Ovary (tissue), 9 donors: ENCODE results near the gene ITGAE. TPM values are rescaled to one million over a fixed set of nuclear protein-coding genes. Genes with fewer than 3 reads are reported as not detected.

ENCODE experiments used
- DNase-seq, 5 donors: peaks; one replicate each; pipeline ENCODE4 v3.0.0-alpha.2; 2019 to 2020
- H3K27ac ChIP-seq, 2 donors: fragments of 200-600 bp; one replicate each; pipeline versions ENCODE4 v1.5.1 to v1.8.0; 2019 to 2022
- H3K27me3 ChIP-seq: fragments of 200-600 bp; one replicate; pipeline ENCODE4 v1.8.0; 2022
- H3K36me3 ChIP-seq: fragments of 200-600 bp; sonication (generic); one replicate; pipeline ENCODE4 v1.5.1; 2019
- H3K4me1 ChIP-seq: one replicate; pipeline ENCODE4 v1.8.1; 2013; ENCODE audit warnings: mild to moderate bottlenecking, moderate library complexity; ENCODE audit not compliant: insufficient read depth
- H3K4me3 ChIP-seq: fragments of 200-600 bp; sonication (generic); one replicate; pipeline ENCODE4 v1.5.1; 2017
- H3K9me3 ChIP-seq, 2 donors: fragments of 200-600 bp in 1 of 2; sonication (generic) in 1 of 2; one replicate each; pipeline versions ENCODE4 v1.5.1 to v1.8.1; 2013 to 2019; ENCODE audit warnings: mild to moderate bottlenecking in 1 of 2, moderate library complexity in 1 of 2
- EP300 ChIP-seq: sonication (generic); formaldehyde crosslinking; IDR thresholded peaks from one replicate; pipeline ENCODE4 v1.6.1; 2017; ENCODE audit warnings: antibody characterized with exemption
- POLR2A ChIP-seq: fragments of 450-650 bp; IDR thresholded peaks from one replicate; pipeline ENCODE4 v1.6.1; 2017; ENCODE audit warnings: antibody characterized with exemption, mild to moderate bottlenecking, moderate library complexity
- WGBS, 3 donors: extraction: QIAGEN DNeasy Blood & Tissue Kit in 1 of 3; methylation state at CpG; one replicate each; pipeline versions ENCODE4 v1.1.5 to v1.1.7; 2013 to 2017; 5-methylcytosine and 5-hydroxymethylcytosine counted together
- intact Hi-C, 4 donors: fragments of 100-400 bp; cut with DNase I; formaldehyde crosslinking; loops; one replicate each; pipeline versions ENCODE4 v1.11.0 to v1.15.1; 2022 to 2023
- polyA plus RNA-seq, 2 donors: library from polyadenylated mRNA; stranded (reverse); fragments of 200-250 nt in 1 of 2; fragments of 350-450 nt in 1 of 2; fragmentation: Illumina TruSeq in 1 of 2; extraction: RNeasy Lipid Tissue Mini Kit (QIAGEN cat#74804) in 1 of 2; gene quantifications; one replicate each; pipeline ENCODE4 v1.2.3, GENCODE V29; 2013 to 2014
- total RNA-seq, 7 donors: library from RNA; depleted of rRNA in 2 of 7; stranded (reverse); fragments of >200 nt in 2 of 7; fragmentation: NEBNext Ultra II Directional in 3 of 7; extraction: Animal tissue kit (Norgen Biotek cat#: 25700) in 3 of 7; gene quantifications; one replicate each; pipeline versions ENCODE4 v1.1.0 to v1.2.4, GENCODE V29; 2016 to 2023
- TF ChIP-seq, protein P1 (sequence below), 3 donors: fragments of 450-650 bp in 2 of 3; fragments of 200-600 bp in 1 of 3; IDR thresholded peaks; one replicate each; pipeline versions ENCODE4 v1.5.1 to v1.8.0; 2016 to 2022; ENCODE audit warnings: antibody characterized with exemption in 3 of 3, mild to moderate bottlenecking in 1 of 3
- donor health status: DM: no; HTN: no; CAD: no; lungs with moderate emphysema.
- donor health status: DM: no; HTN: no; CAD: no.
- donor health status: Bipolar disorder and iron deficiency.
- donor health status: DM: yes; HTN: yes; CAD: no.
- donor health status: DM: no; HTN: no; CAD: no.
- donor health status: DM: yes; HTN: yes; CAD: no.

Gene ITGAE
- total and polyA plus RNA-seq, 9 donors = 13.3 to 27.0 (median 17.2) TPM

DNA sequence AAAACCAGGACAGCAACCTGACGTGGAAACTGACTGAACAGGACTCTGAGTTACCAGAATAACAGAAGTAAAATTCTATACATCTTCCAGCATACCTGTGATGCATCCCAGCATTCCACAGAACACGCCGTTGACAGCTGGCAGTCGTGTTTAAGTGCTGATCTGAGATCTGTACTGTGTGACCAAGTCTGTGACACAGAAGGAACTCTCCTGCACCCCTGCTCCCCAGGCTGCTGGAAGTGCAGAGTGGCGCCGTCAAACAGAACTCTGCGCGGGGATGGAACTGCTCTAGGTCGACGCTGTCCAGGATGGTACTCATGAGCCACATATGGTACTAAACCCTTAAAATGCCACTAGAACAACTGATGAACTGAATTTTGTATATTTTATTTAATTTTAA is 804 bp upstream of the ITGAE start:
- 78 to 90% (median 82%) methylated on average over 10 of the region's 10 CpGs for WGBS, 3 donors
- Histone ChIP-seq H3K27me3 (no peaks in the 10 kb centered on the region), H3K9me3 (no peaks in the 10 kb centered on the region), H3K27ac (peak overlapping the region; percentile 75 to 99), H3K4me3 (no peak overlapping the region), H3K36me3 (no peaks in the 10 kb centered on the region), H3K4me1 (peaks cover 52% of the 10 kb centered on the region)
- TF ChIP-seq, protein P1, sequence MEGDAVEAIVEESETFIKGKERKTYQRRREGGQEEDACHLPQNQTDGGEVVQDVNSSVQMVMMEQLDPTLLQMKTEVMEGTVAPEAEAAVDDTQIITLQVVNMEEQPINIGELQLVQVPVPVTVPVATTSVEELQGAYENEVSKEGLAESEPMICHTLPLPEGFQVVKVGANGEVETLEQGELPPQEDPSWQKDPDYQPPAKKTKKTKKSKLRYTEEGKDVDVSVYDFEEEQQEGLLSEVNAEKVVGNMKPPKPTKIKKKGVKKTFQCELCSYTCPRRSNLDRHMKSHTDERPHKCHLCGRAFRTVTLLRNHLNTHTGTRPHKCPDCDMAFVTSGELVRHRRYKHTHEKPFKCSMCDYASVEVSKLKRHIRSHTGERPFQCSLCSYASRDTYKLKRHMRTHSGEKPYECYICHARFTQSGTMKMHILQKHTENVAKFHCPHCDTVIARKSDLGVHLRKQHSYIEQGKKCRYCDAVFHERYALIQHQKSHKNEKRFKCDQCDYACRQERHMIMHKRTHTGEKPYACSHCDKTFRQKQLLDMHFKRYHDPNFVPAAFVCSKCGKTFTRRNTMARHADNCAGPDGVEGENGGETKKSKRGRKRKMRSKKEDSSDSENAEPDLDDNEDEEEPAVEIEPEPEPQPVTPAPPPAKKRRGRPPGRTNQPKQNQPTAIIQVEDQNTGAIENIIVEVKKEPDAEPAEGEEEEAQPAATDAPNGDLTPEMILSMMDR (IDR thresholded peaks at IDR 0.05) = no peak
- TF ChIP-seq POLR2A (no peak), EP300 (no peak)
- intact Hi-C loops = loop anchor here in 1 of 4 donors (5.0 kb wide), 1 partner anchor 64 kb away; no protein-coding TSS in a partner anchor
- DNase-seq = no peak

DNA sequence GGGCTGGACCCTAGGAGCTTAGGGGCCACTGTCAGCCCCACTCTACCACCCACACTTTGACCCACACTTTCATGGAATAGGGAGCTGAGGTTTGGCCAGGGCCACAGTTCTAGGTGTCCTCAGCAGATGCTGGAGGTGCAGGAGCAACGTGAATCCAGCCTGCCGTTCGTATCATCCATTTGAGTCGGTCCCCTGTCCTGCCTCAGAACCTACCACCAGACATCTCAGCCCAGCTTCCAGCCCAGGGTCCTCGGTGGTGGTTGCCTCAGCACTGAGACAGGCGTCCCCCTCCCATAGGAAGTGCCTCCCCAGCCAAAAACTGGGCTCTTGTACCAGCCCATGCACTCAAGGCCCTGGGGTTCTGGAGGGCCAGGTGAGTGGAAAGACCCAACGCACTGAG is 359 bp upstream of the ITGAE start:
- Histone ChIP-seq H3K4me3 (no peak overlapping the region), H3K9me3 (no peaks in the 10 kb centered on the region), H3K27me3 (no peaks in the 10 kb centered on the region), H3K27ac (peak overlapping the region; percentile 6 to 99), H3K4me1 (peaks cover 52% of the 10 kb centered on the region), H3K36me3 (no peaks in the 10 kb centered on the region)
- DNase-seq = peak in 1 of 5 donors; percentile 28
- 79 to 84% (median 82%) methylated on average over 6 to 7 of the region's 7 CpGs for WGBS, 3 donors
- no peak for TF ChIP-seq EP300
- TF ChIP-seq, protein P1 (IDR thresholded peaks at IDR 0.05) = no peak
- no peak for TF ChIP-seq POLR2A
- intact Hi-C loops = loop anchor here in 1 of 4 donors (5.0 kb wide), 1 partner anchor 64 kb away; no protein-coding TSS in a partner anchor

DNA sequence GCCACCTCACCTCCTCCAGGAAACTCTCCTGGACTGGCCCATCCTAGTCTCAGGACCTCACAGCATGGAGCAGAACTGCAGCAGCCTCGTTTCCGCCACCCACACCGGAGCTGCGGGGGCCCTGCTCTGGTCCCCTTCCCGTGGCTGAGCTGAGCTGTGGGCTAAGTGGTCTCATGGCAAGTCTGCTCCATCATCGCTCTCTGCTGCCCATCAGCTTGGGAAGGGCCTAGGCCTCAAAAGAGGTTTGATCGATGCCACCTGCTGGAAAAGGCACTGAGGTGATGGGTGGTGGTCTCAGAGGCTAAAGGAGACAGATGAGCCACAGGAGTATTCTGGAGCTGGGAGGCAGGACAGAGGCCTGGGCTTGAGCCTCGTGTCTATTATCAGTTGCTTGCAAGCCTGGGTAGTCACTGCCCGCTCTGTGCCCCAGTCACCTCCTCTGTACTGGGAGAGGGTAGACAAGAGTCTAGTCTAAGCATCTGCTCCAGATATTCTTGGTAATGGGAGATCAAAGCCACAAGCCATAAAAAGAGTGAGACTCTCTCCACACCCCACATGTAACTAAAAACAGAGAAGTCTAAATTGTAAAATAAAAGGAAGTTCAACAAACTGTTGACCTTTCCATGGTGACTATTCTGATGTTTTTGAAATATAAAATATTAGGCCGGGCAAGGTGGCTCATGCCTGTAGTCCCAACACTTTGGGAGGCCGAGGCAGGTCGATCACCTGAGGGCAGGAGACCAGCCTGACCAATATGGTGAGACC is 1.6 kb downstream of the ITGAE start:
- Histone ChIP-seq H3K9me3 (no peaks in the 10 kb centered on the region), H3K27me3 (no peaks in the 10 kb centered on the region), H3K36me3 (no peaks in the 10 kb centered on the region), H3K4me3 (no peak overlapping the region), H3K4me1 (peaks cover 41% of the 10 kb centered on the region), H3K27ac (peak overlapping the region in 1 of 2 donors; percentile 99)
- WGBS, 3 donors = 84 to 86% (median 85%) methylated on average over 12 of the region's 12 CpGs
- TF ChIP-seq, protein P1 (IDR thresholded peaks at IDR 0.05) = no peak
- no peak for TF ChIP-seq EP300
- TF ChIP-seq POLR2A = no peak
- intact Hi-C loops = no loop called here
- no peak for DNase-seq

DNA sequence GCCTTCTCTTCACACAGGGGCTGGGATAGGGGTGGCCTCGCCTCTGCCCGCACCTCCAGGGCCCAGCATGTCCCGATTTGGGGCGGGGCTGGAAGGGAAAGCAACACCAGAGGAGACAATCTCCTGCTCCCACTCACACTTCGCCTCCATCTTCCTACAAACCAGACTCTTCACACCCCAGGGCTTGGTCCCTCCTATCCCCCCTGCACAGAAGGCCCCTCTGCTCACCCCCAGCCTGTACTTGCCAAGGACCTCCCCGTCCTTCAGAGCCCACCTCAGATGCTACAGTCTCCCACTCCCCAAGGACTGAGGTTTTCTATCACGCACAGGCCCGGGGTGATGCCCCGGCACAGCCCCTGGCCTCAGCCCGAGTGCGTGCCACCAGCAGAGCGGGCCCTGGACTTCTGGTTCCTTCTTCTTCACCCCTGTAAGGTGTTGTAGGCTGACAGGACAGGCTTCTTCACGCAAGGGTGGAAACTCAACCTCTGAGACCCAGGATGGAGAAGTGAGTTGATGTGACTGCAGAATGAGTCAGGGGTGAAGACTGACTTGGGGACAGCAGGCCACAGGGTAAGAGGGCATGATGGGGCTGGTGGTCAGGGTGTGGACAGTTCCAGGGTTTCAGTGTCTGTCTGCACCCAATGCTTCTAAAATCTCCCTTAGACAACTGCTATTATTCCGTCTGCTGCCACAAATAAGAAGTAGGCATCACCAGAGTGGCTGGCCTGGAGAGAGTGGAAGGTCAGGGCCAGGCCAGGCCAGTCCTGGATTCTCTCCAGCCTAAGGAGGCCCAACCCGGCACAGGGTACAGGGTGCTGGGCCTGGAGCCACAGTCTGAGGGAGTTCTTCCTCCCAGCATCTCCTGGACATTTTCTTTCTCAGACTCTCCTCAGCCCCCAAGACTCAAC is 2.5 kb downstream of the ITGAE start:
- no peaks in the 10 kb centered on the region for H3K9me3 ChIP-seq
- peak overlapping the region in 1 of 2 donors; percentile 99 for H3K27ac ChIP-seq
- H3K4me3 ChIP-seq = no peak overlapping the region
- DNase-seq = peak in 4 of 5 donors; percentile 46 to 74 (median 62)
- TF ChIP-seq, protein P1 (IDR thresholded peaks at IDR 0.05) = no peak
- TF ChIP-seq POLR2A (no peak), EP300 (no peak)
- intact Hi-C loops = no loop called here
- no peaks in the 10 kb centered on the region for H3K36me3 ChIP-seq
- peaks cover 36% of the 10 kb centered on the region for H3K4me1 ChIP-seq
- 74 to 82% (median 78%) methylated on average over 15 of the region's 15 CpGs for WGBS, 3 donors
- H3K27me3 ChIP-seq = no peaks in the 10 kb centered on the region
